WTC11 (cell line): ENCODE results near the gene SBK3. TPM values are rescaled to one million over a fixed set of nuclear protein-coding genes. Genes with fewer than 3 reads are reported as not detected.

Experiments used
- ATAC-seq: fragments of 200-7000 bp; cut with Tn5 transposase; 2 replicates; pipeline ENCODE4 v1.10.0; 2021; ENCODE audit warnings: mild to moderate bottlenecking, moderate library complexity
- CTCF ChIA-PET: fragments of 300-600 bp; sonication (Branson Sonifier 250); formaldehyde crosslinking; loops from one replicate; lab custom pipeline; 2021; ENCODE audit warnings: antibody characterized with exemption; lab: Charles Lee
- POLR2A ChIA-PET: fragments of 350-600 bp; sonication (Branson Sonifier 250); formaldehyde crosslinking; loops from one replicate; lab custom pipeline; 2021; ENCODE audit warnings: antibody characterized with exemption; lab: Charles Lee
- DNase-seq: peaks from one replicate; pipeline ENCODE4 v3.0.0; 2021; ENCODE audit warnings: low spot score
- H3K27ac Mint-ChIP-seq: 2 replicates; pipeline ENCODE4 v1.8.0; 2021; ENCODE audit warnings: mixed read lengths
- H3K27me3 Mint-ChIP-seq: 2 replicates; pipeline ENCODE4 v1.8.0; 2021; ENCODE audit warnings: low read depth, mild to moderate bottlenecking, moderate library complexity, mixed read lengths
- H3K36me3 Mint-ChIP-seq: 2 replicates; pipeline ENCODE4 v1.8.0; 2021; ENCODE audit warnings: mixed read lengths
- H3K4me1 Mint-ChIP-seq: 2 replicates; pipeline ENCODE4 v1.8.0; 2022; ENCODE audit warnings: mixed read lengths
- H3K4me3 Mint-ChIP-seq: 2 replicates; pipeline ENCODE4 v1.8.0; 2021; ENCODE audit warnings: mild to moderate bottlenecking, moderate library complexity, mixed read lengths
- H3K9me3 Mint-ChIP-seq: 2 replicates; pipeline ENCODE4 v1.8.0; 2021; ENCODE audit warnings: mixed read lengths
- ARID4B ChIP-seq: sonication (generic); formaldehyde crosslinking; IDR thresholded peaks from 2 replicates; pipeline ENCODE4 v1.8.0; 2023; ENCODE audit warnings: missing genetic modification reagents, mild to moderate bottlenecking, borderline replicate concordance
- ATF1 ChIP-seq: sonication (generic); formaldehyde crosslinking; IDR thresholded peaks from 2 replicates; pipeline ENCODE4 v1.8.1; 2023; ENCODE audit warnings: mild to moderate bottlenecking, moderate library complexity, missing genetic modification reagents
- CREB1 ChIP-seq: sonication (generic); formaldehyde crosslinking; IDR thresholded peaks from 2 replicates; pipeline ENCODE4 v1.8.0; 2023; ENCODE audit warnings: mild to moderate bottlenecking, missing genetic modification reagents
- ELF4 ChIP-seq: sonication (generic); formaldehyde crosslinking; IDR thresholded peaks from 2 replicates; pipeline ENCODE4 v1.8.1; 2022; ENCODE audit warnings: low read depth, mild to moderate bottlenecking, moderate library complexity, missing genetic modification reagents
- FOXJ3 ChIP-seq: sonication (generic); formaldehyde crosslinking; IDR thresholded peaks from 2 replicates; pipeline ENCODE4 v1.9.0; 2021; ENCODE audit warnings: missing genetic modification reagents, mild to moderate bottlenecking, borderline replicate concordance
- GABPB1 ChIP-seq: sonication (generic); formaldehyde crosslinking; IDR thresholded peaks from 2 replicates; pipeline ENCODE4 v1.8.1; 2023; ENCODE audit warnings: mild to moderate bottlenecking, missing genetic modification reagents
- MLX ChIP-seq: sonication (generic); formaldehyde crosslinking; IDR thresholded peaks from 2 replicates; pipeline ENCODE4 v1.8.1; 2023; ENCODE audit warnings: mild to moderate bottlenecking, missing genetic modification reagents, moderate library complexity
- NR2C2 ChIP-seq: sonication (generic); formaldehyde crosslinking; IDR thresholded peaks from 2 replicates; pipeline ENCODE4 v1.8.0; 2022; ENCODE audit warnings: mild to moderate bottlenecking, missing genetic modification reagents
- OVOL2 ChIP-seq: fragments of 250-450 bp; sonication (Bioruptor Pico); IDR thresholded peaks from 2 replicates; pipeline ENCODE4 v1.9.0; 2021; ENCODE audit warnings: mild to moderate bottlenecking, borderline replicate concordance
- PRDM15 ChIP-seq: sonication (generic); formaldehyde crosslinking; IDR thresholded peaks from 2 replicates; pipeline ENCODE4 v1.8.0; 2022; ENCODE audit warnings: missing genetic modification reagents
- PREB ChIP-seq: sonication (generic); formaldehyde crosslinking; IDR thresholded peaks from 2 replicates; pipeline ENCODE4 v1.8.1; 2022; ENCODE audit warnings: mild to moderate bottlenecking, missing genetic modification reagents, moderate library complexity, borderline replicate concordance
- TCF7 ChIP-seq: sonication (generic); formaldehyde crosslinking; IDR thresholded peaks from 2 replicates; pipeline ENCODE4 v1.8.0; 2022; ENCODE audit warnings: mild to moderate bottlenecking, low read depth, missing genetic modification reagents, moderate library complexity
- USF1 ChIP-seq: sonication (generic); formaldehyde crosslinking; IDR thresholded peaks from 2 replicates; pipeline ENCODE4 v1.8.0; 2022; ENCODE audit warnings: mild to moderate bottlenecking, missing genetic modification reagents
- ZSCAN18 ChIP-seq: fragments of 250-450 bp; sonication (Bioruptor Pico); IDR thresholded peaks from 2 replicates; pipeline ENCODE4 v2.1.2; 2022; ENCODE audit warnings: mild to moderate bottlenecking, moderate library complexity
- total RNA-seq: library from RNA; stranded (reverse); gene quantifications from 3 replicates; pipeline ENCODE4 v1.2.3, GENCODE V29; 2021

Gene SBK3
- total RNA-seq, 1 experiment from 2014 or later, result 0.90 TPM

- ATAC-seq (no peak), DNase-seq (no peak)
- H3K4me1 Mint-ChIP-seq, result peaks cover 33% of the 10 kb centered on the region
- no peaks in the 10 kb centered on the region for H3K36me3 Mint-ChIP-seq
- H3K27ac Mint-ChIP-seq, result no peak overlapping the region
- peak overlapping the region; percentile 26; the same call in 1 of the 2 replicates for H3K4me3 Mint-ChIP-seq
- ChIA-PET CTCF (interaction anchor here (0.6 to 2.1 kb wide), 9 partner anchors 37 to 816 kb away, joined by 3 to 10 read pairs (median 4); partner anchors contain the start of genes ISOC2 and ZNF865), POLR2A (no interaction called here)
- H3K9me3 Mint-ChIP-seq, result no peaks in the 10 kb centered on the region
- no peak for TF ChIP-seq NR2C2
- TF ChIP-seq GABPB1, result peak; percentile 37; the same call in 1 of the 2 replicates
- peaks cover 9% of the 10 kb centered on the region for H3K27me3 Mint-ChIP-seq
Measured at GRCh38 chr19:55553217-55554182, 8.2 kb upstream of the SBK3 start.

GRCh38 chr19:55552620-55553019, 7.3 kb upstream of the SBK3 start:
- no peaks in the 10 kb centered on the region for H3K9me3 Mint-ChIP-seq
- DNase-seq (no peak), ATAC-seq (no peak)
- peak overlapping the region; percentile 26; the same call in 1 of the 2 replicates for H3K4me3 Mint-ChIP-seq
- ChIA-PET CTCF (interaction anchor here (0.6 to 2.1 kb wide), 9 partner anchors 17 to 817 kb away, joined by 3 to 10 read pairs (median 4); partner anchors contain the start of genes ISOC2 and ZNF865), POLR2A (no interaction called here)
- peaks cover 37% of the 10 kb centered on the region for H3K4me1 Mint-ChIP-seq
- no peaks in the 10 kb centered on the region for H3K36me3 Mint-ChIP-seq
- H3K27me3 Mint-ChIP-seq, result peaks cover 9% of the 10 kb centered on the region
- H3K27ac Mint-ChIP-seq, result no peak overlapping the region; the same call in 1 of the 2 replicates
- TF ChIP-seq PRDM15 (CRISPR knock-in tag) (peak; percentile 63), TCF7 (CRISPR knock-in tag) (no peak), PREB (no peak), ELF4 (CRISPR knock-in tag) (no peak), USF1 (CRISPR knock-in tag) (no peak), ZSCAN18 (CRISPR knock-in tag) (no peak), OVOL2 (no peak), ATF1 (no peak)

GRCh38 chr19:55552206-55552605, 6.9 kb upstream of the SBK3 start:
- Mint-ChIP-seq H3K36me3 (no peaks in the 10 kb centered on the region), H3K27ac (no peak overlapping the region), H3K9me3 (no peaks in the 10 kb centered on the region), H3K4me1 (peaks cover 41% of the 10 kb centered on the region), H3K27me3 (peaks cover 9% of the 10 kb centered on the region), H3K4me3 (no peak overlapping the region; the same call in 1 of the 2 replicates)
- CTCF ChIA-PET, result interaction anchor here (0.8 to 2.1 kb wide), 6 partner anchors 17 to 102 kb away, joined by 3 to 10 read pairs (median 6); partner anchors contain the start of gene ZNF865
- ATAC-seq (no peak), DNase-seq (no peak)
- POLR2A ChIA-PET, result no interaction called here
- TF ChIP-seq CREB1 (CRISPR knock-in tag) (no peak), FOXJ3 (CRISPR knock-in tag) (no peak), MLX (CRISPR knock-in tag) (no peak), ARID4B (no peak)
